ENCODE data around the gene ZFYVE21. TPM values are rescaled to one million over a fixed set of nuclear protein-coding genes. Genes with fewer than 3 reads are reported as not detected.

Gene ZFYVE21
- total and polyA plus RNA-seq, 4 donors = 52.2 to 86.2 (median 65.2) TPM

DNA sequence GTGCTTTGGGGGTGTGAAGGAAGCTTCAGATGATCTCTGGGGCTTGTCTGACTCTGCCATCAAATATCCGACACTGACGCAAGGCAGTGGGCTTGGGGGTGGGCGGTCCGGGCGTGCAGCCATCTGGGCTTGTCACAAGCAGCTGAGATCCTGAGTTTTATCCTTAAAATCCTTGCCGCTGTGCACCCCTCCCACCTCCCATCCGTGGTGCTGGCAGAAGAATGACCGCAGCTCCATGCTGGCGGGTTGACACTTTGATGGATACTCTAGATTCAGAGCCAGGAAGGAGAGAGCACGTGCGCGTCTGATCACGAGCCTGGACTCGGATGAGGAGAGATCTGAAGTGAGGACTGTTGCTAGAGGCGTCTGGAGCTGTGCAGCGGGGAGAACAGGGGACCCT lies 3.0 kb downstream of the ZFYVE21 start:
- WGBS (ENCODE audit: insufficient coverage) = 20% methylated on average over 16 of the region's 16 CpGs
- Histone ChIP-seq H3K36me3 (ENCODE audit: control insufficient read depth, insufficient read depth, low read length) (peaks cover 24% of the 10 kb centered on the region), H3K4me1 (ENCODE audit: control insufficient read depth, insufficient read depth, low read length) (peaks cover 52% of the 10 kb centered on the region), H3K27me3 (ENCODE audit: control insufficient read depth, insufficient read depth, low read length) (no peaks in the 10 kb centered on the region), H3K9me3 (ENCODE audit: control insufficient read depth, insufficient read depth, low read length) (no peaks in the 10 kb centered on the region), H3K4me3 (ENCODE audit: low read depth, low read length) (no peak overlapping the region), H3K27ac (ENCODE audit: low read depth, low read length) (no peak overlapping the region)
- DNase-seq (ENCODE audit: low read depth in 4 of 6, low spot score in 6 of 6) = peak in 2 of 6 donors; percentile 66 to 75

DNA sequence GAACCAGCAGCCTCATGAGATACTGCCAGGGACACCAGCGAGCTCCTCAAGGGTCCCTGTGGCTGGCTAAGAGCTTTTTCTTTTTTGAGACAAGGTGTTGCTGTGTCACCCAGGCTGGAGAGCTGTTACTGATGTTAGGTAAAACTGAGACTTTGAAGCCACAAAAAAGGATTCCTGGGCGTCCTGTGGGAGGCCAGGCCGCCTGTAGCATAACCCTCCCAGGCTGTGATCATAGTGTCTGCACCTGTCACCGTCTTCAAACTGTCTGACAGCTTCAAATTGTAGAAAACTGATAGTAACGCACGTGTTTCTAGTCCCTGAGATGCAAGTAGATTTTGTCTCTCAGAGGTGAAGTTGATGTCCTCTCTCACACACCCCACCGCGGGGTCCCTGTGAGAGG lies 4.1 kb downstream of the ZFYVE21 start:
- Histone ChIP-seq H3K36me3 (ENCODE audit: control insufficient read depth, insufficient read depth, low read length) (peaks cover 31% of the 10 kb centered on the region), H3K27ac (ENCODE audit: low read depth, low read length) (no peak overlapping the region), H3K4me1 (ENCODE audit: control insufficient read depth, insufficient read depth, low read length) (peaks cover 52% of the 10 kb centered on the region), H3K4me3 (ENCODE audit: low read depth, low read length) (no peak overlapping the region), H3K9me3 (ENCODE audit: control insufficient read depth, insufficient read depth, low read length) (no peaks in the 10 kb centered on the region), H3K27me3 (ENCODE audit: control insufficient read depth, insufficient read depth, low read length) (no peaks in the 10 kb centered on the region)
- 90% methylated on average over 5 of the region's 8 CpGs for WGBS (ENCODE audit: insufficient coverage)
- no peak for DNase-seq (ENCODE audit: low read depth in 4 of 6, low spot score in 6 of 6)

DNA sequence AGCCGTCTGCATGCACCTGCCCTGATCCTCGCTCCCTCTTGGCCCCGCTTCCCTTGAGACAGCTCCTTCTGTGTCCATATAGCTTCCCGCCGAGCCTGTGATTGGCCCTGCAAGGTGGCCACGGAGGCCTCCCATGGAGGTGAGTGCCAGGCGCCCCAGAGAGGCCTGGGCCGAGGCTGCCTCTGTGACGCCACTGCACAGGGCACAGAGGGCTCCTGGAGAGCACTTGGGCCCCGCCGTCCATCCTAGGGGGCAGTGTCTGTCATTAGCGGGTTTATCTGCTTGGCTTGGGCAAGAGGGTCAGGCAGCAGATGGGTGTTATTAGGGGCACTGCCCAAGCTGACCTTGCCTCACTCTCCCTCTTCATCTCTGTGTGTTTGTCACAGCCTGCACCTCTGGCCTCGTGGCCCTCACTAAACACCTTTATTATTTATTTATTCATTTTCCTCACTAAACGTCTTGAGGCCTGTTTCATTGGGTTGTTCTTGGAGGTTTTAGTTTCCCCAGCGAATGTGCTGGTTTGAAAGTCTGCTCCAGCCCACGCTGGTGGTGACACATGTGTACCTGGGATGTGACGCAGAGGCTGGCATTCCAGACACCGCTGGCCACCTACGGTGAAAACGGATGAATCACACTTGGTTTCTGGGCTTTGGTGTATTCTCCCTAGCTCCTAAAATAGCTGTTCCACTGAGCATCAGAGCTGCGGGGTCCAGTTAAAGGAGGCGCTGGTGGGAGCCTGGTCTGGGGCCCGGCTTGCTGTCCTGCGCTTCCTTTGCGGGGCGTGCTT lies 5.9 kb downstream of the ZFYVE21 start:
- Histone ChIP-seq H3K9me3 (ENCODE audit: control insufficient read depth, insufficient read depth, low read length) (no peaks in the 10 kb centered on the region), H3K36me3 (ENCODE audit: control insufficient read depth, insufficient read depth, low read length) (peaks cover 49% of the 10 kb centered on the region), H3K27me3 (ENCODE audit: control insufficient read depth, insufficient read depth, low read length) (no peaks in the 10 kb centered on the region), H3K4me1 (ENCODE audit: control insufficient read depth, insufficient read depth, low read length) (peaks cover 53% of the 10 kb centered on the region), H3K27ac (ENCODE audit: low read depth, low read length) (no peak overlapping the region), H3K4me3 (ENCODE audit: low read depth, low read length) (no peak overlapping the region)
- 82% methylated on average over 18 of the region's 26 CpGs for WGBS (ENCODE audit: insufficient coverage)
- DNase-seq (ENCODE audit: low read depth in 4 of 6, low spot score in 6 of 6) = no peak

DNA sequence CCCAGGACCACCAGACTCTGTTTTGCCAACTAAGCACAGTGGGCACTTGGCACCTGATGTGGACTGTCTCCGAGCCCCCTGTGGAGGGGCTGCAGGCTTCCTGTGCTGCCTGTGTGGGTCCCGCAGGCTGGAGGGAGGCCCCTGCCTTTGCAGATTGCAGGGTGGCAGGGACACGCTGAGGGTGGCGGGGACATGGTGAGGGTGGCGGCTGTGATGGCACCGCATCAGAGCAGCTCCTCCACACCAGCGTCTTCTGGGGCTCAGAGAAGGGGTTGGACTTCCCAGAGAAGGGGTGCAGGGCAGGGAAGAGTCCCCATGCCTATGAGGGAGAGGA lies 8.1 kb downstream of the ZFYVE21 start:
- DNase-seq (ENCODE audit: low read depth in 4 of 6, low spot score in 6 of 6) = no peak
- Histone ChIP-seq H3K4me1 (ENCODE audit: control insufficient read depth, insufficient read depth, low read length) (peaks cover 39% of the 10 kb centered on the region), H3K4me3 (ENCODE audit: low read depth, low read length) (no peak overlapping the region), H3K9me3 (ENCODE audit: control insufficient read depth, insufficient read depth, low read length) (no peaks in the 10 kb centered on the region), H3K36me3 (ENCODE audit: control insufficient read depth, insufficient read depth, low read length) (peaks cover 61% of the 10 kb centered on the region), H3K27me3 (ENCODE audit: control insufficient read depth, insufficient read depth, low read length) (no peaks in the 10 kb centered on the region), H3K27ac (ENCODE audit: low read depth, low read length) (peak overlapping the region; percentile 67)
- 64% methylated on average over 3 of the region's 7 CpGs for WGBS (ENCODE audit: insufficient coverage)

DNA sequence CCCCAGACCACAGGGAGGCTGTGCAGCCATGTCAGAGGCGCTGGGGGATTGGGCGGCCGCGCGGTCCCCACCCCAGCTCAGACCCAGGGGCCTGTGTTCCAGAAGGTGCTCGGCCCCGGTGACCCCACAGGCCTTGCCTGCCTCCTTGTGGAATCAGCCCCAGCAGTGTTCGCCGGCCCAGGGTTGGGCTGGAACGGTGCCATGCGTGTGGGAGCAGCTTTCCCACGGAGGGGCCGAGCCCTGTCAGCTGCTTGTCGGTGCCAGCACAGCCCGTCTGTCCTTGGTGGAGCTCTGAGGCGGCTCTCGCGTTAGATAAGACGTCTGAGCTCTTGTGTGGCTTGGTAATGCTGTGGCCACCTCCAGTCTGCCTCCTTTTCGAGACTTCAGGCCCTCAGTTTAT lies 8.5 kb downstream of the ZFYVE21 start:
- Histone ChIP-seq H3K9me3 (ENCODE audit: control insufficient read depth, insufficient read depth, low read length) (no peaks in the 10 kb centered on the region), H3K27ac (ENCODE audit: low read depth, low read length) (peak overlapping the region; percentile 67), H3K36me3 (ENCODE audit: control insufficient read depth, insufficient read depth, low read length) (peaks cover 63% of the 10 kb centered on the region), H3K27me3 (ENCODE audit: control insufficient read depth, insufficient read depth, low read length) (no peaks in the 10 kb centered on the region), H3K4me3 (ENCODE audit: low read depth, low read length) (no peak overlapping the region), H3K4me1 (ENCODE audit: control insufficient read depth, insufficient read depth, low read length) (peaks cover 36% of the 10 kb centered on the region)
- peak in 2 of 6 donors; percentile 43 to 72 for DNase-seq (ENCODE audit: low read depth in 4 of 6, low spot score in 6 of 6)
- 44% methylated on average over 17 of the region's 20 CpGs for WGBS (ENCODE audit: insufficient coverage)

DNA sequence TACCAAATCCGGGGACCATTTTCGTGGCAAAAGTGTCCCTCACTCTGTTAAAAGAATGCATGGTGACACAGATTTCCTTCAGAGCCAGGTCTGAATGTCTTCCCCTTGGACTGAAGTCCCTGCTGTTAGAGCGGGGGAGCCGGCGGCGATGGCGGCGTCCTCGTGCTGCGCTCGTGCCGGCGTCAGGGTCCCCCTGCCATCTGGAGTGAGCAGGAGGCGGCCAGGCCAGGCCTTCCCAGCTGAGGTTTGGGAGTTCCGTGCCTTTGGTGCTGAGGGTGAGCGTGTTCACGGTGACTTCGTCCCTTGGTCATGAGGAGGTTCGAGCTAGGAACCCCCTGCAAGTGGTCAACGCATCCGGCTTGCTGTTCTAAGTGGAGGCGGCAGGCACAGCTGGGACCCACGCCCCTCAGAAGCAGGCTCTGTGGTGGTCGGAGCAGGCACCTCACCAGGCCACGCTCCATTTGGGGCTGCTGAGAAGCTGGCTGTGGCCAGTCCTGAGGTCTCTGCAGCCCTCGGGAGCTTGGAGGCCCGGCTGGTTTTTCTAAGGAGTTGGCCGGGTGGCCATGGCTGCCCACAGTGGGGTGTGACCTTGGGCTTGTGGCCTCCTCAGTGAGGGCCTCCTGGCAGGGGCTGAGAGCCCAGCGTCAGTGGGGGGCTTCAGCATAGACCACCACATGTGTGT lies 9.5 kb downstream of the ZFYVE21 start:
- peaks cover 73% of the 10 kb centered on the region for H3K36me3 ChIP-seq (ENCODE audit: control insufficient read depth, insufficient read depth, low read length)
- no peaks in the 10 kb centered on the region for H3K9me3 ChIP-seq (ENCODE audit: control insufficient read depth, insufficient read depth, low read length)
- no peaks in the 10 kb centered on the region for H3K27me3 ChIP-seq (ENCODE audit: control insufficient read depth, insufficient read depth, low read length)
- DNase-seq (ENCODE audit: low read depth in 4 of 6, low spot score in 6 of 6) = no peak
- H3K27ac ChIP-seq (ENCODE audit: low read depth, low read length) = no peak overlapping the region
- H3K4me3 ChIP-seq (ENCODE audit: low read depth, low read length) = no peak overlapping the region
- peaks cover 43% of the 10 kb centered on the region for H3K4me1 ChIP-seq (ENCODE audit: control insufficient read depth, insufficient read depth, low read length)
- 89% methylated on average over 29 of the region's 29 CpGs for WGBS (ENCODE audit: insufficient coverage)

DNA sequence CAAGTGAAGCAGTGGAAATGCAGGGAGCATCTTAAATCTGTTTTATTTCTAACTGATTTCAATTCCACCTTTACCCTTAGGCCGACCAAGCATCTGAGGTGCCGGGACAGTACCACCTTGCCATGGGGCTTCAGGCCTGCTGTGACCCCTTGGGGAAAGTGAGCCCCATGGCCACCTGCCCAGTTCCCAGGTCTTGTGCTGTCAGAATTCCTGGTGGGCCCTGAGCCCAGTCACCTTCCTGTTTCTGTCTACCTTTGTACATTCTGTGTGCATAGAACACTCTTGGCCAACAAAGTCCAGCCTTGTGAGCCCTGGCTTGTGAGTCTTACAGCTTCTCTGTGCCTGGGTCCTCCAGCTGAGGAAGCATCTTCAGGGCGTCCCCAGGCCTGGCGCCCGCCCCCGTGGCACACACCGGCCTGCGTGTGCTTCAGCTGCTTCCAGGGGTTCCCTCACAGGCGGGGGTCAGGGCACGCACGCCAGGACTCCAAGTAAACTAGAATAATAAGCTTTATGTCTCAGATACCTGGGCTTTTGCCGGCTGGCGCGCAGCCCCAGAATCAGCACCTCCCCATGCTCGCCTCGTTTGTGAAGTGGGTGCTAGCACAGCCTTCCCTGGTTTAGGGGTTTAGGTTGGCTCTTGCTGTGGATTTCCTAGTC lies 10.3 kb downstream of the ZFYVE21 start:
- Histone ChIP-seq H3K4me3 (ENCODE audit: low read depth, low read length) (no peak overlapping the region), H3K36me3 (ENCODE audit: control insufficient read depth, insufficient read depth, low read length) (peaks cover 75% of the 10 kb centered on the region), H3K27me3 (ENCODE audit: control insufficient read depth, insufficient read depth, low read length) (no peaks in the 10 kb centered on the region), H3K9me3 (ENCODE audit: control insufficient read depth, insufficient read depth, low read length) (no peaks in the 10 kb centered on the region), H3K27ac (ENCODE audit: low read depth, low read length) (no peak overlapping the region), H3K4me1 (ENCODE audit: control insufficient read depth, insufficient read depth, low read length) (peaks cover 50% of the 10 kb centered on the region)
- 93% methylated on average over 11 of the region's 16 CpGs for WGBS (ENCODE audit: insufficient coverage)
- no peak for DNase-seq (ENCODE audit: low read depth in 4 of 6, low spot score in 6 of 6)

DNA sequence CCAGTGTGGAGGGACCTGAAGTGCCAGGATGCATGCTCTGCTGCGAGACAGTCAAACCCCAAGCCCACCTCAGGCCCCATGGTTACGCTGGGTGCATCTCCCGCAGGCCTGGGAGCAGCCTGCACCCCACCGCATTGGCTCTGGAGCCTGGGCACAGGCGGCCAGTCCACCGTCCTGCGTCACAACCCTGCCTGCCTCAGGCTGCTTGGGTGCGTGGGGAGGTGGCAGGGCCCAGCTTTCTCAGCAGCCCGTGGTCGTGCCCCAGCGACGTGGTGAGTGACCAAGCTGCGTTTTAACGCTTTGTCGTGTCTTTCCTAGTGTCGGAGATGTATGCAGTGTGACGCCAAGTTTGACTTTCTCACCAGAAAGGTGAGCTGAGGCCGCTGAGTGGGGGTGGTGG lies 10.9 kb downstream of the ZFYVE21 start:
- DNase-seq (ENCODE audit: low read depth in 4 of 6, low spot score in 6 of 6) = no peak
- H3K36me3 ChIP-seq (ENCODE audit: control insufficient read depth, insufficient read depth, low read length) = peaks cover 74% of the 10 kb centered on the region
- H3K27me3 ChIP-seq (ENCODE audit: control insufficient read depth, insufficient read depth, low read length) = no peaks in the 10 kb centered on the region
- H3K4me1 ChIP-seq (ENCODE audit: control insufficient read depth, insufficient read depth, low read length) = peaks cover 51% of the 10 kb centered on the region
- H3K27ac ChIP-seq (ENCODE audit: low read depth, low read length) = no peak overlapping the region
- no peaks in the 10 kb centered on the region for H3K9me3 ChIP-seq (ENCODE audit: control insufficient read depth, insufficient read depth, low read length)
- H3K4me3 ChIP-seq (ENCODE audit: low read depth, low read length) = no peak overlapping the region
- WGBS (ENCODE audit: insufficient coverage) = 96% methylated on average over 17 of the region's 18 CpGs

DNA sequence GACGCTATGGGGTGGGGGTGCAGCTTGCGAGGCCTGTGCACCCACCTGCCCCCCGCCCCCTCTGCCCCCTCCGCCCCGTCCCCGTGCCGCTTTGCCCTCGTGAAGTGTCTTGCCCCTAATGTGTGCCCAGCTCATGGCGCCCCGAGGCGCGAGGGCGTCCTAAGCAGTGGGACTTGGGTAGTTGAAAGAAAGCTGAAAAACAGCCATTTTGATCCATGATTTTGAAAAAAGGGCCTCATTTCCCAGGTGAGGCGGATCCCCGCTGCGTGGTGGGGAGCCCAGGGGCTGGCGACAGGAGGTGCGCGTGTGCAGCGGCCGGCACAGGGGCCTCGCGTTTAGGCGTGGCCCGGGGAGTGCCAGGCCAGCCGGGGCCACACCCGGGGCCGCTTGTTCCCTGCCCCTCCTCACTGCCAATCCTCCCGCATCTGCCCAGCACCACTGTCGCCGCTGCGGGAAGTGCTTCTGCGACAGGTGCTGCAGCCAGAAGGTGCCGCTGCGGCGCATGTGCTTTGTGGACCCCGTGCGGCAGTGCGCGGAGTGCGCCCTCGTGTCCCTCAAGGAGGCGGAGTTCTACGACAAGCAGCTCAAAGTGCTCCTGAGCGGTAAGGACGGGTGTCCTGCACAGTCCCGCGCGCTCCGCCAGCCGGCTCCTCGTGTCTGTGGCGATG lies 11.8 kb downstream of the ZFYVE21 start:
- Histone ChIP-seq H3K9me3 (ENCODE audit: control insufficient read depth, insufficient read depth, low read length) (no peaks in the 10 kb centered on the region), H3K36me3 (ENCODE audit: control insufficient read depth, insufficient read depth, low read length) (peaks cover 83% of the 10 kb centered on the region), H3K4me3 (ENCODE audit: low read depth, low read length) (no peak overlapping the region), H3K27me3 (ENCODE audit: control insufficient read depth, insufficient read depth, low read length) (no peaks in the 10 kb centered on the region), H3K27ac (ENCODE audit: low read depth, low read length) (no peak overlapping the region), H3K4me1 (ENCODE audit: control insufficient read depth, insufficient read depth, low read length) (peaks cover 51% of the 10 kb centered on the region)
- peak in 1 of 6 donors; percentile 79 for DNase-seq (ENCODE audit: low read depth in 4 of 6, low spot score in 6 of 6)
- WGBS (ENCODE audit: insufficient coverage) = 61% methylated on average over 51 of the region's 53 CpGs

Data from spinal cord (tissue), 10 donors.